ENCODE results near the gene DNLZ.
"Not testable (repeated sequence)": the region's sequence is repeated elsewhere in the genome, so short reads cannot be mapped to it uniquely, and the experiment has no call there.

Gene DNLZ

DNA sequence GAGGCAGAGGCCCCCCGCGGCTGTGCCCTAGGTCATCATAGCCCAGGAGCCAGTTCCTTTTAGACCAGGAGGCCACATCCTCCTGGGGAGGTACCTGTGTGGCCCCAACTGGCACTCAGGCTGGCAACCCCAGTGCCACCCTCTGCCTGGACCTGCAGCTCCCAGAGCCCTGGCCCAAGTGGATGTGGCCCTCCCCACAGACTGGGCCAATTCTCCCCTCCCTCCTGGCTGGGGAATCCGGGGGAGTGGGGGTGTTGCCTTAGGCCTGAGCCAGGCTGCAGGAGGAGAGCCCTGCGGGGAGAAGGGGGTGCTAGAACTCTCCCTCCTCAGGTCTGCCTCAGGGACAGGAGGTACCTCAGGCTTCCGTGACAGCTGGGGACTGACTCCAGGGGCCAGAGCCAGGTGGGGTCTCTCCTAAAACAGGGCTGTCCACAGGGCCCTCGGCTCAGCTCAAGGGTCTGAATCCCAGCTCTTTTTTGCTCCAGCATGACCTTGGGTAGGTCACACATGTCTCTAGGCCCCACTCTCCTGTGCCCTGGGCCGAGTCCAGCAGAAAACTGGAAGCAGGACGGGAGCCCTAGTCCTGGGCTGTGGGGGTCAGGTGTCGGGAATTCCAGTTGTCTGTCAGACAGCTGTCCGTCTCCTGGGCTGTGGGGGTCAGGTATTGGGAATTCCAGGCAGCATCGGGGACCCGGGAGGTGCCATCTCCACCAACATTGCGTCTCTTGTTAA is 9.6 kb downstream of the DNLZ start:
- no peak overlapping the region for H3K4me3 Mint-ChIP-seq
- H3K36me3 Mint-ChIP-seq (ENCODE audit: low read depth) = no peaks in the 10 kb centered on the region
- H3K9me3 Mint-ChIP-seq = no peaks in the 10 kb centered on the region
- no peak for DNase-seq (ENCODE audit: low spot score)
- H3K27me3 Mint-ChIP-seq (ENCODE audit: low read depth) = no peaks in the 10 kb centered on the region
- no peaks in the 10 kb centered on the region for H3K4me1 Mint-ChIP-seq (ENCODE audit: low read depth)
- no peak overlapping the region for H3K27ac Mint-ChIP-seq

DNA sequence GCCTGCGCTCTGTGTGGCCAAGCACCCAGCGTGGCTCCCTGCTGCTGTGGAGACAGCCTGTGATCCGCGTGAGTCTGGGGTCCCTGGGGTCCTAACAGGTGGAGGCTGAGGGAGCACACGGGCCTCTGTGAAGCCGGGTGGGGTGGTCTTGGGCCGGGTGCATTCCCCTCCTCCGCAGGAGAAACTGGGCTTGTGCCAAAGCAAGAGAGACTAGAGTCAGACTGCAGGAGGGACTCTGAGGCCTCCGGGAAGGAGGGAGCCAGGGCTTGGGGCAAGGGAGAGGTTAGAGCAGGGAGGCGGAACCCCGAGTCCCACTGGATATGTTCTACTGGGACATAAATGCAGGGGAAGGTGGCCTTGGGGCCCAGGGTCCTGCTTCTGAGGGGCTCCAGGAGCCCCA is 10.5 kb downstream of the DNLZ start:
- Mint-ChIP-seq H3K27ac (no peak overlapping the region), H3K4me3 (no peak overlapping the region), H3K9me3 (no peaks in the 10 kb centered on the region), H3K4me1 (ENCODE audit: low read depth) (no peaks in the 10 kb centered on the region), H3K36me3 (ENCODE audit: low read depth) (no peaks in the 10 kb centered on the region), H3K27me3 (ENCODE audit: low read depth) (no peaks in the 10 kb centered on the region)
- no peak for DNase-seq (ENCODE audit: low spot score)

DNA sequence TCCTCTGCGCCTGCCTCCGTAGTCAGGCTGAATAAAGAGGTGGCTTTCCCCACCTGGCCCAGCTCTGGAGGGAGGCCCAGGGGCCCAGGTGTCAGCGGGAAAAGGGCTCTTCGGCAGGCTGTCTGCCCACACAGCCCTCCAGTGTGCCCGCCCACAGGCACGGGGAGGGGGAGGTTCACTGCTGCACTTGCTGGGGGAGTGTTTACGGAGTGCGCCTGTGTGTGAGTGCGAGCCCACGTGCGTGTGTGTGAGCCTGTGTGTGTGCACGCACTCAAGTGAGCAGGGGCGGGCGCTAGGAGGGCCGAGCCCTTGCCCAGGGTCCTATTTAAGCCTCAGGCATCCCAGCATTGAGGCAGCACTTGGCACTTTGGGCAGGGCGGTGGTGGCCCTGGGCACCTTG is 10.9 kb downstream of the DNLZ start:
- no peak overlapping the region for H3K27ac Mint-ChIP-seq
- H3K4me1 Mint-ChIP-seq (ENCODE audit: low read depth) = no peaks in the 10 kb centered on the region
- no peak for DNase-seq (ENCODE audit: low spot score)
- H3K4me3 Mint-ChIP-seq = no peak overlapping the region
- no peaks in the 10 kb centered on the region for H3K27me3 Mint-ChIP-seq (ENCODE audit: low read depth)
- H3K36me3 Mint-ChIP-seq (ENCODE audit: low read depth) = no peaks in the 10 kb centered on the region
- no peaks in the 10 kb centered on the region for H3K9me3 Mint-ChIP-seq

DNA sequence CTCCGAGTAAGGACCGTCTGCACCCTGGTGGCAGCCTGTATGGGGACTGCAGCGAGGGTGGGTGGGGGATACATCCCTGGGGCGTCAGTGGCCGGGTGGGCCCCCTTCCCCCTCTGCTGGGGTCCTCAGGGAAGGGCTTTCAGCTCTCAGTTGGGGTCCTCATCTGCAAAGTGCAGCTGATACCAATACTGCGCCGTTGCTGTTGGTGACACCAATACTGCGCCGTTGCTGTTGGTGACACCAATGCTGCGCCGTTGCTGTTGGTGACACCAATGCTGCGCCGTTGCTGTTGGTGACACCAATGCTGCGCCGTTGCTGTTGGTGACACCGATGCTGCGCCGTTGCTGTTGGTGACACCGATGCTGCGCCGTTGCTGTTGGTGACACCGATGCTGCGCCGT is 11.7 kb downstream of the DNLZ start:
- H3K36me3 Mint-ChIP-seq (ENCODE audit: low read depth); H3K4me3 Mint-ChIP-seq; H3K9me3 Mint-ChIP-seq; H3K27ac Mint-ChIP-seq; H3K4me1 Mint-ChIP-seq (ENCODE audit: low read depth); H3K27me3 Mint-ChIP-seq (ENCODE audit: low read depth); DNase-seq (ENCODE audit: low spot score): not testable (repeated sequence)

DNA sequence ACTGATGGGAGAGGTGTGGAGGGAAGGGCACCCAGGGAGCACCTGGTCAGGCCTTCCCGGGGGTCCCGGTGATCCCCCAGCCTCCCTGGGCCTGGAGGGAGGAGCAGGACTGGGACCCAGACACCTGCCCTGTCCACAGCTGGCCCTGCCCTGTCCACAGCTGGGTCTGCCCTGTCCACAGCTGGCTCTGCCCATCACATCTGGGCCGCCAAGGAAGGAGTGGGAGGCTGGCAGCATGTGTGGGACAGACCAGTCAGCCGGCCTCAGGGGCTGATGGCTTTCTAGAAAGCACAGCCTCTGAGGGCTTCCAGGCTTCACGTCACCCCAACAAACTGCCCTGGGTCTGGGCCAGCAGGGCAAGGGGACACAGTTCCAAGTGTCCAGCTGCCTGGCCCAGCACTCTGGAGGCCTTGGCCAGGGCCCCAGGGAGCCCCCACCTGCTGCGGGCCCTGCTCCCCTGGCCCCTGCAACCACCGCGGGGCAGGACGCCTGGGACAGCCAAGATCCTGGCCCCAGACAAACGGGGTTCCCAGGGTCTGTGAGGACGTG is 12.2 kb downstream of the DNLZ start:
- Mint-ChIP-seq H3K27me3 (ENCODE audit: low read depth) (no peaks in the 10 kb centered on the region), H3K27ac (no peak overlapping the region), H3K9me3 (no peaks in the 10 kb centered on the region), H3K36me3 (ENCODE audit: low read depth) (no peaks in the 10 kb centered on the region), H3K4me3 (no peak overlapping the region), H3K4me1 (ENCODE audit: low read depth) (no peaks in the 10 kb centered on the region)
- no peak for DNase-seq (ENCODE audit: low spot score)

DNA sequence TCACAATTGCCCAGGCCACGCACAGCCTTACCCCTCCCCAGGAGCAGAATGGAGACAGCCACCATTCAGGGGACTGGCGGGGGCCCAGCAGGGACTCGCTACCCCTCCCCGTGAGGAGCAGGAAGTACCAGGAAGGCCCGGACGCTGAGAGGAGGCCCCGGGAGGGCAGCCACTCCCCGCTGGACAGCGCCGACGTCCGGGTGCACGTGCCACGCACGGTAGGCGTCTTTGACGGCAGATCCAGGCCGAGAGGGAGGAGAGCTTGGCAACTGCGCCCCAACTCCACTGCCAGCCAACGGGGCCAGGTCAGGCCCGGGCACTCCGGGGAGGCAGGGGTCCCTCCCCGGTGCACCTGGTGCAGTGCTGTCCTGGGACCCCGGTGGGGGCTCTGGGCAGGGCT is 14.0 kb downstream of the DNLZ start:
- Mint-ChIP-seq H3K9me3 (no peaks in the 10 kb centered on the region), H3K27ac (no peak overlapping the region), H3K4me3 (no peak overlapping the region), H3K36me3 (ENCODE audit: low read depth) (no peaks in the 10 kb centered on the region), H3K4me1 (ENCODE audit: low read depth) (no peaks in the 10 kb centered on the region), H3K27me3 (ENCODE audit: low read depth) (no peaks in the 10 kb centered on the region)
- no peak for DNase-seq (ENCODE audit: low spot score)

DNA sequence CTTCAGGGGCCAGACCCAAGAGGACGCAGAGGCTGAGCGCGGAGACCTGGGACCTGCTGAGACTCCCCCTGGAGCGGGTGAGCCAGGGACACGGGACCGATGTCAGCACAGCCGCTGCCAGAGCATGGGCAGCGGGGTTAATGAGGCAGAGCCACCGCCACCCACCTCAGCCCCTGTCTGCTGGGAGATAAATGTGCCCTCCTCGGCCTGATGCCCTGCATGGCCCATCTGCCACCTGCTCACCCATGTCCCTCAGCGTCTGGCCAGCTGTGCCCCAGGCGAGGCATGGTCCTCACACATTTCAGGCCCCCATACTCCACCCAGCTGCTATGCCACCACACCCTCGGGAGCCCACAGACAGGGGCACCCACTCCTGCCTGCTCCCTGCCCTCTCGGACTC is 14.9 kb downstream of the DNLZ start:
- no peaks in the 10 kb centered on the region for H3K9me3 Mint-ChIP-seq
- no peaks in the 10 kb centered on the region for H3K36me3 Mint-ChIP-seq (ENCODE audit: low read depth)
- no peaks in the 10 kb centered on the region for H3K4me1 Mint-ChIP-seq (ENCODE audit: low read depth)
- H3K27me3 Mint-ChIP-seq (ENCODE audit: low read depth) = no peaks in the 10 kb centered on the region
- no peak overlapping the region for H3K27ac Mint-ChIP-seq
- DNase-seq (ENCODE audit: low spot score) = no peak
- no peak overlapping the region for H3K4me3 Mint-ChIP-seq

DNA sequence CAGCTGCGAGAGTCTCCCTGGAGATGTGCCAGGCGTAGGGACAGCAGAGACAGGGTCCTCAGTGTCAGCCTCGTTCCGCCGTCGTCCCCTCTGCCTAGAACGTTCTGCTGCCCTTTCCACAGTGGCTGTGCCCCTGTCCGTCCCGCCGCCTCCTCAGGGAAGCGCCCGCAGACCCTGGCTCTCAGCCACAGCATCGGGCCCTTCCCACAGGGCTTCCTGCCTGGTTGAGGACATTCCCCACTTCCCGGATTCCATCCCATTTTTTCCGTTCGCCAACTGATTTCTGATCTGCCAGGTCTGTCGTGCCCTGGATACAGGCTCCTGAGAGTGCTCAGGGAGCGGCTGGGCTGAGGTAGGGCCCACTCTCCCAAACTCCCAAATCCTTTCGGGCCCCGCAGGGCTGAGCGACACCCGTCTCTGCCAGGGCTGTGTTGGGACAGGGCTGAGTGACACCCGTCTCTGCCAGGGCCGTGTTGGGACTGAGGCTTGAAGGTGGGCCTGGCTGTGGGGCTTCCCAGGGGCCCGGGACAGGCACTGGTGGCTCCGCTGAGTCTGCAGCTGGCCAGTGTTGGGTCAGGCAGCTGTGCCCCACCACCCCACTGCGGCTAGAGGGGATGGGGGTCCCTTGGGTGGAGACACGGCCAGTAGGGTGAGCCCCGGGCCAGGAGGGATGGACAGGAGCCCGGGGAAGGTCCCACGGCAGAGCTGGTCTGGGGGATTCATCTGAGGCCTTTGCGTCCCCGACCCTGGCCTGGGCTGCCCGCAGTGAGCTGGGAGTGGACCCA is 15.9 kb downstream of the DNLZ start:
- Mint-ChIP-seq H3K9me3 (no peaks in the 10 kb centered on the region), H3K27ac (no peak overlapping the region), H3K4me3 (no peak overlapping the region), H3K4me1 (ENCODE audit: low read depth) (no peaks in the 10 kb centered on the region), H3K27me3 (ENCODE audit: low read depth) (no peaks in the 10 kb centered on the region), H3K36me3 (ENCODE audit: low read depth) (no peaks in the 10 kb centered on the region)
- DNase-seq (ENCODE audit: low spot score) = no peak

DNA sequence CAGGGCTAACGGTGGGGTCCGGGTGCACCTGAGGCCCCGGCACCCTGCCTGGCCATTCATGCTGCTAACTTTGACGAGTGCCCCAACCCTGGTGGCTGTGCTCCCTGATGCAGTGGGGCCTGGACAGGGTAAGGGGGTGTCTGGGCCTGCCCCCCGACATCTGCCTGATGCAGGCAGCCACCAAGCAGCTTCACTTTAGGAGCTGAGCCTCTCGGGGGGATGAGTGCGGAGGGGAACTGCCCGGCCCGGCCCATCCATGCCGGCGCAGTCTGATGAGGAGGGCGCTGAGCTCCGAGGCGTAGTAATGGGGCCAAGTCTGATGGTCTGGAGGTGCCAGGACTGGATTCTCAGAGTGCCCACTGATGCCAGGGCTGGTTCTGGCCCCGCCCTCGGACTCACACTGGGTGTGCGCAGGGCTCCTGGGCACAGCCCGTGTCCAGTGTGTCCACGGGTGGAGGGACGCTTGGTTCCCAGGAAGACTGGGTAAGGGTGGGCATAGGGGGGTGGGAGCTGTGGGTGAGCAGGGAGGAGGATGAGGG is 16.5 kb downstream of the DNLZ start:
- Mint-ChIP-seq H3K36me3 (ENCODE audit: low read depth) (no peaks in the 10 kb centered on the region), H3K4me3 (no peak overlapping the region), H3K27ac (no peak overlapping the region), H3K4me1 (ENCODE audit: low read depth) (no peaks in the 10 kb centered on the region), H3K9me3 (no peaks in the 10 kb centered on the region), H3K27me3 (ENCODE audit: low read depth) (no peaks in the 10 kb centered on the region)
- DNase-seq (ENCODE audit: low spot score) = no peak

DNA sequence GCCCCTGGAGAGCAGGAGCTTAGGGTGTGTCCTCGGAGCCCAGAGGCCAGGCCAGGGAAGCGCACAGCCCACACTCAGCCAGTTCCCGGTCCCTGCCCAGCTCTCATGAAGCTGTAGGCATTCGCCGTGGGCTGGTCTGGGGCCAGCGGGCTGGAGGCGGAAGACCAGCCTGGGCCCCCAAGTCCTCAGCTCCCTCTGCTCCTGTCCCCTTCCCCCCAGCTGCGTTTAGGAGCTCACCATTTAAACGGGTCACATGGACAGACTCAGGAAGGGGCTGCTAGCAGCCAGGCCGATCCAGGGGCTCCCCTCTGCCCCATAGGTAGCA is 17.4 kb downstream of the DNLZ start:
- no peak for DNase-seq (ENCODE audit: low spot score)
- Mint-ChIP-seq H3K27me3 (ENCODE audit: low read depth) (no peaks in the 10 kb centered on the region), H3K9me3 (no peaks in the 10 kb centered on the region), H3K4me3 (no peak overlapping the region), H3K27ac (no peak overlapping the region), H3K36me3 (ENCODE audit: low read depth) (no peaks in the 10 kb centered on the region), H3K4me1 (ENCODE audit: low read depth) (no peaks in the 10 kb centered on the region)

DNA sequence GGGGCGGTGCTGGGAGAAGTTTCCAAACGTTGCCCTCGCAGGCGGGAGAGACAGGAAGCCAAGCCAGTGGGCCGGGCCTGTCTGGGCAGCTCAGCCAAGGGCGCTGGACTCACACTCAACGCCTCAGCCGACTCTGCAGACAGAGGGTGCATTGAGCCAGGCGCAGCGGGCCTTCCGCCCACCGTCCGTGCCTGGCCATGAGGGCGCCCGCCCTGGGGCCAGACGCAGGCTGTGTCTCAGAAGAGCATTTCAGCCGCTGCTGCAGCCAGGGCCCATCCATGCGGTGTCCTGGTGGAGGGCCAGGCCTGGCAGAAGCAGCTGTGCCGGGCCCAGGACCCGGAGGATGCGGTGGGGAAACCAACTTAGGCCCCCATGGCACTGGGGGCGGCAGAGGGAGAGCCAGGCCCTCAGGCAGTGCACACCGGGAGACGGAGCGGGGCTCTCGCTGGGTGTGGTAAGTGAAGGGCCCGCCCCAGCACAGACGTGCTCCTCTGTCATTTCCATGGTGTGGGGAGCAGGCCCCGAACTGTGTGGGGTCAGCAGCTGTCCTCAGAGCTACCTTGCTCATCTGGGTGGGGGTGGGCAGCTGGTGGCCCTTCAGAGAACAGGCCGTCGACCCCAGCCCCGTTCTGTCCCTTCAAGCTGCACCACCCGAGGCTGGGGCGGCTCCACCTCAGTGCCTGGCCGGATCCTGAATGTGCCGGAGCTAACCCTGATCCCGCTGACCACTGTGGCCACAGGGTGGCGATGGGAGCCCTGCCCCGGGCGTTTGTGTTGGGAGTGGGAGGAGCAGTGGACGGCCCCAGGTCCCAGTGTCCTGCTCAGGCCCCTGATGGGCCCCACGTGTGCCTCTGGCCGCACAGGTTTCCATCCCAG is 18.0 kb downstream of the DNLZ start:
- Mint-ChIP-seq H3K9me3 (no peaks in the 10 kb centered on the region), H3K36me3 (ENCODE audit: low read depth) (no peaks in the 10 kb centered on the region), H3K27ac (no peak overlapping the region), H3K27me3 (ENCODE audit: low read depth) (no peaks in the 10 kb centered on the region), H3K4me3 (no peak overlapping the region), H3K4me1 (ENCODE audit: low read depth) (no peaks in the 10 kb centered on the region)
- DNase-seq (ENCODE audit: low spot score) = no peak

DNA sequence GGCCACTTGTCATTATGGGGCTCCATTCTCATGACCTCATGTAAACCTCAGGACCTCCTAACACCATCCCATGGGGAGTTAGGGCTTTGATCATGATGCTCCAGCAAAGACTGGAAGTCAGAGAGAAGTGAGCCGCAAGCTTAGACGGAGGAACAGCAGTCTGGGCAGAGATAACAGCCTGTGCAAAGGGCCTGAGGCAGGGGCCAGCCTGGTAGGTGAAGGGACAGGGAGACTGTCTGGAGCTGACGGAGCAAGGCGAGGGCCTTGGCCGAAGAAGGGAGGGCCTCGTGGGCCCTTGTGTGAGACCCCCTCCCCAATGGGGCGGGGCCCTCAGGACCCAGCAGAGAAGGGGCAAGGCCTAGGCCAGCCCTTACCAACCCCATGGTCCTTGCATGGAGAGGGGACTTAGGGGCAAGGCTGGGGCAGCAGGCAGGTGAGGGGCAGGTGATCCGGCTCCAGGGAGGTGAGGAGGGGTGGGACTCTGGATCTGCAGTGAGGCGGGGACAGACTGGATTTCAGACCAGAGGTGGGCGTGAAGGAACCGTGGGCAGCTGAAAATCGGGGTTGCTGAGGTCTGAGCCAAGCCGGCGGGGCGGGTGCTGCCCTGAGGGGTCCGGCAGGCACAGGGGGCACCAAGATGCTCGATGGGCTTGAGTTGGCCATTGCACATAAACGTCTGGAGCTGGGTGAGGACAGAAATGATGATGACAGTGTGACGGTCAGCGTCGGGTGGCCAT is 18.8 kb downstream of the DNLZ start:
- H3K27ac Mint-ChIP-seq = no peak overlapping the region

DNA sequence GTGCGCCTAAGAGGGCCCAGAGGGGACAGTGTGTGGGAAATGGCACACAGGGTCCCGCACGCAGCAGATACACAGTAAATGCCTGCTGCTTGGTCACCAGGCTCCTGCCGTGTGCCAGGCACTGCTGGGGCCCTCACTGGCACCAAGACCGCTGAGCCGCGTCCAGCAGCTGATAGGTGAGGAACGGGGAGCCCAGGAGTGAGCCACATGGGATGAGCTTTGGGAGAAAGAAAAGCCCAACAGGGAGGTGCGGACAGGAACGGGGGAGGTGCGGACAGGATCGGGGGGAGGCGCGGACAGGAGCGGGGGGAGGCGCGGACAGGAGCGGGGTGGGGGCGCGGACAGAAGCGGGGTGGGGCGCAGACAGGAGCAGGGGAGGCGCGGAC is 19.7 kb downstream of the DNLZ start:
- H3K9me3 Mint-ChIP-seq = no peaks in the 10 kb centered on the region
- H3K36me3 Mint-ChIP-seq (ENCODE audit: low read depth) = no peaks in the 10 kb centered on the region
- no peak for DNase-seq (ENCODE audit: low spot score)
- H3K4me3 Mint-ChIP-seq = no peak overlapping the region
- H3K4me1 Mint-ChIP-seq (ENCODE audit: low read depth) = no peaks in the 10 kb centered on the region
- no peak overlapping the region for H3K27ac Mint-ChIP-seq
- no peaks in the 10 kb centered on the region for H3K27me3 Mint-ChIP-seq (ENCODE audit: low read depth)

More for the DNA sequence above, 18.8 kb downstream of the DNLZ start:
- Mint-ChIP-seq H3K4me3 (no peak overlapping the region), H3K27me3 (ENCODE audit: low read depth) (no peaks in the 10 kb centered on the region), H3K9me3 (no peaks in the 10 kb centered on the region), H3K36me3 (ENCODE audit: low read depth) (no peaks in the 10 kb centered on the region), H3K4me1 (ENCODE audit: low read depth) (no peaks in the 10 kb centered on the region)
- no peak for DNase-seq (ENCODE audit: low spot score)

Data from T-helper 2 cell treated with Interferon-gamma antibody and Interleukin-4, amounts not matched to agents 5 μg/mL and 100 μg/mL, for 36 hours (primary cell).